Activated CD8-positive, alpha-beta memory T cell treated with anti-CD3 and anti-CD28 coated beads, Interleukin-2, amount 50 U/mL, for 1 hour (primary cell): ENCODE results near the gene ANK2.
A peak's percentile ranks its signal among the peaks of the same experiment; 100 is the strongest.

Source experiments
- DNase-seq: peaks from one replicate; pipeline ENCODE4 v3.0.0-alpha.2; 2020; ENCODE audit errors: extremely low read depth

The ANK2 gene

DNA sequence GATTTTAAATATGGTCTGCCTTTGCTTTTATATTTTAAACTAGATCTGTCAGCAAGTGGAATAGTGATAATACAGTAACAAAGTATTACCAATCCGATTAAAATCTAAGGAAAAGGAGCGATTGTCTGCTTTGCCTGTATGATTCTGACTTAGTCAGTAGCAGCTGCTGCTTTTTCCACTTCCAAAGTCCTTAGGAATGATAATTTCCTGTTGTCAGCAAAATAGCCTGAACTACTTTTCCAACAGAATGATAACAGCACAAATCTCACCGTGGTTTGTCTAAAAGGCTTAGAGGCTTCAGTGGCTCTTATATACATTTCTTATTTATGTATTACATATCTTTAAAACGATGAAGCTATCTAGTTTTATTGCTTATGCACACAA lies 290.0 kb downstream of the ANK2 start:
- no peak for DNase-seq

DNA sequence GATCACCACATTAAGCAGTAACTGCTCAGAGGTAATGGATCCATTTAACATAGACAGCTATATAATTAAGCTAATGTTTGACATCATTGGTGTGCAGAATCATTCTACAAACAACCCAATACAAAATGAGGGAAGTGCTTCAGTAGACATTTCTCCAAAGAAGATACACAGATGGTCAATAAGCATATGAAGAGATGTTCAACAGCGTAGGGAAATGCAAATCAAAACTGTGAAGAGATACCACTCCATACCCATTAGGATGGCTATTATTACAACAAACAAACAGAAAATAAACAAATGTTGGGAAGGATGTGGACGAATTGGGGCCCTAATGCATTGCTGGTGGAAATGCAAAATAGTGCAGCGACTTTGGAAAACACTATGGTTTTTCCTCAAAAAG lies 294.6 kb downstream of the ANK2 start:
- no peak for DNase-seq

DNA sequence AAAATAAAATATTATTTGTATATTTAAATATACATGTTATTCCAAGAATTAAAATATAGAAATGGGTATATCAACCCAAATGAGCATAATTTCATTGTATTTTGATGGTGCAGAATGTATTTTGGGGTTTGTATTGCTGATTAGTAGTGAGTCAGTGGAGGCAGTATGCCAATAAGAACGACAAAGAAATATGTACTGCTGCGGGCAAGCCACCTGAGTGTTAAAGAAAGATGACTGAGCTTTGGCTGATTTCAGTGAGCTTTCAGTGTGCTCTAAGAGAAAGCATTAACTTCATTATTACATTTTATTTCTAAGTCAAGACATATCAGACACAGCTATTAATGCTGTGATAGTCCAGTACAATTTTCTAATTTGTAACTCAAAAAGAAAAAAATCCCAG lies 297.8 kb downstream of the ANK2 start:
- no peak for DNase-seq

DNA sequence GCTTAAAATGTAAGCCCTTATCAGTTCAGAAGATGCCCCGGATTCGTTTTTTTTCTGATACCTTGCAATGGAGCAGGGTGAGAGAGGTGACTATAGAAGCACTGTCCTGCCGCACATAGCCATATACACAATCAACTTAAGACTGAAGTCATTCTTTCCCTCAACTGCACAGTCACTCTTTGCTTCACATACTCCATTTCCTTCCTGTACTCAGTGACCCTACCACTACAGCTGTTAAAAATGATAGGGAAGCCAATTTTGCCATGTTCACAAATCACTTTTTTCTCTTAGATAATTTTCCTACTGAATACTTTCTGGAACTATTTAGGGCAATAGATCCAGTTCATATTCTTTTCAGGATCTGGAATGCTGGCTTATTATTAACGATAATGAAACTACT lies 300.0 kb downstream of the ANK2 start:
- no peak for DNase-seq

DNA sequence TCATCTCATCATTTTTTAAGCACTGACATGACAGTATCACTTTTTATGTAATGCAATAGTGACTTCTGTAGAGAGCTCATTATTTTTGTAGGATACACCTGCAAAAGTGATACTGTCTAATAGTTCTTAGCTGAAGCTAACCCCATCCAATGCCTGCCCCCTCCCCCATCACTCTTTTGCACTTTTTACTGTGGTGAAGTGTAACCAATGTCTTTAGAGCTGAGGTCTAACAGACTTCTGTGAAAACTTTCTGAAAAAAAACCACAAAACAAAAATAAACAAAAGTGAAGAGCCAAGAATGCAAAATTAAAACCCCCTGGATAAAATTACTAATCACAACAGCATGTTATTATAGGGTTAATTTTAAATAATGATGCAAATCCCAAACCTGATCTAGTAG lies 301.1 kb downstream of the ANK2 start:
- no peak for DNase-seq

DNA sequence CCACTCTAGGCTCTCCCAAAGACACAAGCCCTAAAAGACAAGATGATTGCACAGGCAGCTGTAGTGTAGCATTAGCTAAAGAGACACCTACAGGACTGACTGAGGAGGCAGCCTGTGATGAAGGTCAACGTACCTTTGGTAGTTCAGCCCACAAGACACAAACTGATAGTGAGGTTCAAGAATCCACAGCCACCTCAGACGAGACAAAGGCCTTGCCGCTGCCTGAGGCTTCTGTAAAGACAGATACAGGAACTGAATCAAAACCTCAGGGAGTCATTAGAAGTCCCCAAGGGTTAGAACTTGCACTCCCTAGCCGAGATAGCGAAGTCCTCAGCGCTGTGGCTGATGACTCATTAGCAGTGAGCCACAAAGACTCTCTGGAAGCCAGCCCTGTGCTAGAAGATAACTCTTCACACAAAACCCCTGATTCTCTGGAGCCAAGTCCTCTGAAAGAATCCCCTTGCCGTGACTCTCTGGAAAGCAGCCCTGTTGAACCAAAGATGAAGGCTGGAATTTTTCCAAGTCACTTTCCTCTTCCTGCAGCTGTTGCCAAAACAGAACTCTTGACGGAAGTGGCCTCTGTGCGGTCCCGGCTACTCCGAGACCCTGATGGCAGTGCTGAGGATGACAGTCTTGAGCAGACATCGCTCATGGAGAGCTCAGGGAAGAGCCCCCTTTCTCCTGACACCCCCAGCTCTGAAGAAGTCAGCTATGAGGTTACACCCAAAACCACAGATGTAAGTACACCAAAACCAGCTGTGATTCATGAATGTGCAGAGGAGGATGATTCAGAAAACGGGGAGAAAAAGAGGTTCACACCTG lies 306.3 kb downstream of the ANK2 start:
- peak; percentile 39 for DNase-seq

DNA sequence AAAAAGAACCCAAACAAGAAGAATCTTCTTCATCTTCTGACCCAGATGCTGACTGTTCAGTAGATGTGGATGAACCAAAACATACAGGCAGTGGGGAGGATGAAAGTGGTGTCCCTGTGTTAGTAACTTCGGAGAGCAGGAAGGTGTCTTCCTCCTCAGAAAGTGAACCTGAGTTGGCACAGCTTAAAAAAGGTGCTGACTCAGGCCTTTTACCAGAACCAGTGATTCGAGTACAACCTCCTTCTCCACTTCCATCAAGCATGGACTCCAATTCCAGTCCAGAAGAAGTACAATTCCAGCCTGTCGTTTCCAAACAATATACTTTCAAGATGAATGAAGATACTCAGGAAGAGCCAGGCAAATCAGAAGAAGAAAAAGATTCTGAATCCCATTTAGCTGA lies 307.0 kb downstream of the ANK2 start:
- DNase-seq = no peak

DNA sequence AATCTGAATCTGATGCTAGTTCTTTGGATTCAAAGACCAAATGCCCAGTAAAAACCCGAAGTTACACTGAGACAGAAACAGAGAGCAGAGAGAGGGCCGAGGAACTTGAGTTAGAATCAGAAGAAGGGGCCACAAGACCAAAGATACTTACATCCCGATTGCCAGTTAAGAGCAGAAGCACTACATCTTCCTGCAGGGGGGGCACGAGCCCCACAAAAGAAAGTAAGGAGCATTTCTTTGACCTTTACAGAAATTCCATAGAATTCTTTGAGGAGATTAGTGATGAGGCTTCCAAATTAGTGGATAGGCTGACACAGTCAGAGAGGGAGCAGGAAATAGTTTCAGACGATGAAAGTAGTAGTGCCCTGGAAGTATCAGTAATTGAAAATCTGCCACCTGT lies 309.3 kb downstream of the ANK2 start:
- DNase-seq = no peak

DNA sequence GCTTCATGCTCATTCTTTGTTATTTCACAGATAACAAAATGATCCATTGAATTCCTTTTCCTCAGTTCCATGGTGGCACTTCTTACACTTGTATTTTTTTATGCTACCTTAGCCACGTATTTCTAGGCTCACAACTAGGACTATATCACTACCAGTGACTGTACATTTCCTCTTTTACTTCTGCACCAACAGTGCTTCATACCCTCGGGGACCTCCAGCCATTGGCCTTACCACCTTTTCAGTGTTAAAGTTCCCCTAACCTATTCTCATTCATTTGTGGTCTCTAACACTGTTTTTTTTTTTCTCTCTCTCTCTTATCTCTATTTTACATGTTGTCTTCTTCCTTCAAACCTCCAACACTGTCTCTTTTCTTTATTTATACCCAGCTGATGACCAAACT lies 315.9 kb downstream of the ANK2 start:
- DNase-seq = no peak

DNA sequence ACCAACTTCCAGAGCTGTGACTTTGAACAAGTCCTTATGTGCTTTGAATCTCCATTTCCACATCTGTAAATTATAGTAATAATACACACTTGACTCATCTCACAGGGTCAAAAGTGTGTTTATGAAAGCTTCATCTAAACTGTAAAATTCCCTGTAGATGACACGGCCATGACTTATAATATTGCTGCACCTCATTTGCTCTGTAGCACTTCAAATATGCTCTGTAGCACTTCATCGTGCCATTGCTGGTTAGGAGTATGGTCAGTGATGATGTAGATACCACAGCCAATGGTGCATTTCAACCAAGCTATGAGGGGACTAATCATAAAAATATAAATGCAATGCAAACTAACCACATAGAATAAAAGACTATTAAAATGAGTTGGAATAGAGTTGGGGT lies 318.6 kb downstream of the ANK2 start:
- DNase-seq = no peak

DNA sequence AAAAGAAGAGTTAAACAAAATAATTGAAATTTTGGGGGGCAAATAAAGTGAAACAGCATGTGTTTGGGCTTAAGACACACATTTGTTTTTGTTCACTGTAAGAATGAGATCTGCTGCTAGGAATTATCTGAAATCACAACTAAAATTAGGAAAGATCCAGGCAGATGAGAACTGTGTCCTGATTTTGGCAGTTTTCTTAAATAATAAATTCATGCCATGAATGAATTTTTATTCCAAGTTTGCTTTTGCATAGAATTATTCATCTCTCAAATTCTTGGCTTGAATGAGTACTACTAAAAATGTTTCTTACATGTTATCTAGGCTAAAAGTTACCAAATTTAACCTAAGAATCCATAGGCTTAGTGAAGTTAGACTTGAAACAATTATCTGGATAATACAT lies 321.7 kb downstream of the ANK2 start:
- no peak for DNase-seq

DNA sequence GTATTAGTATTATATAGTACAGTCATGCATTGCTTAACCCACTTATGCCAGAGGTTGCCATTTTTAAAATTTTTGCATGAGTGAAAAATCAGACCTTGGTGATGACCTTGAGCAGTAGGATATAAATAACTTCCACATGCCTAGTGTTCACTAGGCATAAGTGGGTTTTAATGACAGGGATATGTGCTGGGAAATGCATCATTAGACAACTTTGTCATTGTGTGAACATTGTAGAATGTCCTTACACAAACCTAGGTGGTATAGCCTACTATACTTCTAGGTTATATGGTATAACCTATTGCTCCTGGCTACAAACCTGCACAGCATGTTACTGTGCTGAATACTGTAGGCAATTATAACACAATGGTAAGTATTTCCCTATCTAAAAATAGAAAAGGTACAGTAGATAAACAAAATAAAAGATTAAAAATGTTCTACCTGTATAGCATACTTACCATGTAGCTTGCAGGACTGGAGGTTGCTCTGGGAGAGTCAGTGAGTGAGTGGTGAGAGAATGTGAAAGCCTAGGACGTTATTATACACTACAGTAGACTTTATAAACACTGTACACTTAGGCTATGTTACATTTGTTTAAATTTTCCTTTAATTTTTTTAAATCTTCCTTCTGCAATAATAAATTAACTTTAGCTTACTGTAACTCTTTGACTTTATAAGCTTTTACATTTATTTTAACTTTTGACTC lies 326.7 kb downstream of the ANK2 start:
- no peak for DNase-seq

DNA sequence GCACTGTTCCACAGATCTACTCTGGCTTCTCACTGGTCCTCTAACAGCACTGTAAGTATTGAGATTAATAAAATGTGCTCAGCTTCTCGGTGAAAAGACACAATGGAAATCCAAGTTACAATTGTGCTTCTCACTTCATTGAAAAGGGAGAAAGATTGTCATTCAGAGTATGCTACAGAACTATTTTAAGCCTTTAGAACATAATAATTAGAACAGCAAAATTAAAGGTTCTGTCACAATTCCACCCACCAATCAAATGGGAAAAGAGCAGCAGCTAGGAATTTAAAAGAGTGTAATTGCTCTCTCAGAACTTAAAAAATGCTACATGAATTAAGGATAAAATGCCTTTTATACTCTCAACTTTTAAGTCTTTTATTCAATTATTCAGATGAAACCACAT lies 329.4 kb downstream of the ANK2 start:
- DNase-seq = no peak

DNA sequence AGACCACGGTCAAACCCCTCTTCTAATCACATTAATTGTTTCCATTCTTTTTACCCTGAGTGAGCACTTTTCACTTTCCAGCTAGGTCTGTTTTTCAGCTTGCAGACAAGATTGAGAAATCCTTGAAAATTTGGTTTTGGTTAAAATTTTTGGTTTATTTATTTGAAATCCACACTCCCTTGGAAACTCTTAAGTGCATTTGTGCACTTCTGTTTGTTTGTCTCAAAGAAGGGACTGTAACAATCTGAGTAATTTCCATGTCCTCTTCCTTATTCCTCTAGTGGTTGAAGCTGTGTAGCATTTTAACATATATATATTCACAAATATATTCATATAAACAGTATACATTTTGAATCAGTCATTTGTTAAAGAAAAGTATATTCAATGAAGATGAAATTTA lies 333.3 kb downstream of the ANK2 start:
- no peak for DNase-seq

DNA sequence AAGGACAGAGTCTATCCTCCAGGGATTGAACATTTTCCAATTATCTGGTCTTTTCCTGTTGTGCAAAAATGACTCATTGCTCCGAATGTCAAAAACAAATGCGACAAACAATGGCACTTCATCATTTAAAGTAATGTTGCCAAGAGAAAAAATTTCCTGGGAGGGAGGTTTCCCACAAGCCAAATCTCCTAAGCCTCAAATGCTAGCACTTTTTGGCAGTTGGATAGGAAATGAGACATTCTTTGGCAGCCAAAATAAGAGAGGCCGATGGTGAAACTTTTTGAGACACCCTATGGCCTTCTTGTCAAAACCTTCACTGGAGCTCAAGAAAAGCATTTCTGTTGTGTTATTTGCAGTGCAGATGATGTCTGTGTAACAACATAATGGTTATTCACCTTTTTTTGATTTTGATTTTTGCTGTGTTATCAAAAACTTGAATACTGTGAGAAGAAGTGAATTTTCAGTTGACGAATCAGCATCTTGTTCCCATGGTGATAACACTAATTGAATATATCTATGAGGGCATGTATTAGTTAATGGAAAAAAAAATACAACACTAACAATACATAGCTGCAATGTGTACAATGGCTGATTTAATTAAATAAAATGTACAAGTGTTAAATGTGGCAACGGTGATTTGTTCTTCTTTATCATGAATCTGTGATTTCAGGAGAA lies 333.8 kb downstream of the ANK2 start:
- DNase-seq = no peak

DNA sequence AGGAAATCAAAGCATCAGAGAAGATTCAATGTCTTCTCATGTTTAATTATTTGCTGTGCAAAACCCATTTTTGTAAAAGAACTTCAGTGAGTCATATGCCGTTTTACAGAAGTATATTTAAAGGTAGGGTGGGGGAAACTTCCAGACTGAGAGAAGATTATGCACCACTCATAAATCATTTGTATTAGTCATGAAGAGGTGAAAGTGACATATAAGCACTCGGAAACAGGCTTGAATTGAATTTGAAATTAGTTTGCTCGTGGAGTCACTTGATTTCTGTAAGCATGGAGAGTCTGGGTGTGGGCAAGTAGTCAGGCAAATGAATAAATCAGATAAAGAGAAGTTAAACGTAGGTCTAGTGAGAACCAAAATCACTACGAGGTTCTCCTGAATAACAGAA lies 335.1 kb downstream of the ANK2 start:
- no peak for DNase-seq

DNA sequence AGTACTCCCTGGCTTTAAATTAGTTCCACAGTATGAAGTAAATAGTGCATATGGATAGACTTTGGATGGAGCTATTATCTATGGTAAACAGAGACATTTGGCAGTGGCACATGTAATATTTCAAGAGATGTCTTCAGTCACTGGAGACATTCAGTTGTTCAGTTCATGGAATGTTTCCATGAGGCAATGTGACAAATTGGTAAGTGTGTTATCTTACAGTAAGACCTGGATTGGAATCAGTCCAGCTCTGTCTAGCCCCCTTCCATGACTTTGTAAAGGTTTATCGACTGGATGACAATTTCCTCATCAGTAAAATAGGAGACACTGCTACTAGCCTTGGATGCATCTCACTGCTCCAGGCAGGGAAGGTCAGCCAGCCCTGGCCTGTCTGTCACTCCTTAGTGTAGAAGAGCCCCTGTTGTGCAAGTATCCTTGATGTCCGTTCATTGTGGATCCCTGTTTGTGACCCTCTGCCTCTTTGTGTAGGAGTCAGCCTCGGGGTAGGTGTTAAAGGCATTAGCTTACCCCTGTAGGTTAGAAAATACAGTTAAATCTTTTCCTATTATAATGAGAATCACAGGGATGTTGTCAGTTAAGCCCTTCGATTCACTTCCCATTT lies 335.9 kb downstream of the ANK2 start:
- DNase-seq = no peak

DNA sequence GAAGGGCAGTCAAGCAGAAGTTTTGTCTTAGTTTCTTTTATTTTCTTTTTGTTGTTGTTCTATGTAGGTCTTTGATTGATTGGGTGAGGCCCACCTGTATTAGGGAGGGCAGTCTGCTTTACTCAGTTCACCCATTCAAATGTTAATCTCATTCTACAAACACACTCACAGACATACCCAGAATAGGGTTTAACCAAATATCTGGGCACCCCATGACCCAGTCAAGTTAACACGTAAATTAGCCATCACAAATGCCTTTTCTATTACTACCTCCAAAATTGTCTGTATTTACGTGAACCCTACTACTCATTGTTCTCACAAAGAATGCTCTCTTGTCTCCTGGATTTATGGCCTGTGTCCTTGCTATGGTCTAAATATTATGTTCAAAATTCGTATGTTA lies 339.7 kb downstream of the ANK2 start:
- DNase-seq = no peak

DNA sequence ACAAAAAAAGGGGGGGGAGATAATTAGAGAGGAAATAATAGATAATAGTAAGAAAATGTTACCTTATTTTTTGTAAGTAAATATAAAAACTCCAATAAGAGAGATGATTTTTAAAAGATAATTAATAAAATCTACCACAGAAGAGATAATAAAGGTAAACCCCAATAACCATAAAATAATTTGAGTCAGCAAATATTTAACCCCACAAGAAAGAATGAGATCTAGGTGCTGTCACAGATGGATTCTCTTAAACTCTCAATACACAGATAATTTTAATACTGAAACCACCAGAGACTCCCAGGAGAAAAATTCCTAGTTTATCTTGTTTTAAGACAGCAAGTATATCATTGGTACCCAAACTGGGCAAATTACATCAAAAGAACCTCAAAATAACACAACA lies 341.4 kb downstream of the ANK2 start:
- no peak for DNase-seq

DNA sequence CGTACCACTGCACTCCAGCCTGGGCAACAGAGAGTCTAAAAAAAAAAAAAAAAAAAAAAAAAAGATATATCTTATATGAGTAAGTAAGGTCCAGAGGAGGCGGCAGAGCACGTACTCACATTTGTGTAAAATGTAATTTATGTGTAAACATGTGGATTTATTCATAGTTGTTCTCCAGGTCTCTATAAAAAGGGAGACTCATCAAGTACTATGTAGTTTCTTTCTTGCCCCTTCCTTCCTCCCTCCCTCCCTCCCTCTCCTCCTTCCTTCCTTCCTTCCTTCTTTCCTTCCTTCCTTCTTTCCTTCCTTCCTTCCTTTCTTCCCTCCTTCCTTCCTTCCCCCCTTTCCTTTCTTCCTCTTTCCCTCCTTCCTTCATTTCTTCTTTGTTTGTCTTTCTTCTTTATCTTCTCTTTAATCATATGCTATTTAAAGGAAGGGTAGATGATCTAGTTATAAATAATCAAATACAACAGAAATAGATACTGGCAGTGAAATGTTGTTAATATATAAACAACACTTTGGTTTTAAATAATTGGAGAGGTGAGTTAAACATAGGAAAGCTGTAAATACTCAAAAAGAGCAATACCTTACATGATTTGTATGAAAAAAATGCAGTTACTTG lies 344.8 kb downstream of the ANK2 start:
- DNase-seq = no peak

DNA sequence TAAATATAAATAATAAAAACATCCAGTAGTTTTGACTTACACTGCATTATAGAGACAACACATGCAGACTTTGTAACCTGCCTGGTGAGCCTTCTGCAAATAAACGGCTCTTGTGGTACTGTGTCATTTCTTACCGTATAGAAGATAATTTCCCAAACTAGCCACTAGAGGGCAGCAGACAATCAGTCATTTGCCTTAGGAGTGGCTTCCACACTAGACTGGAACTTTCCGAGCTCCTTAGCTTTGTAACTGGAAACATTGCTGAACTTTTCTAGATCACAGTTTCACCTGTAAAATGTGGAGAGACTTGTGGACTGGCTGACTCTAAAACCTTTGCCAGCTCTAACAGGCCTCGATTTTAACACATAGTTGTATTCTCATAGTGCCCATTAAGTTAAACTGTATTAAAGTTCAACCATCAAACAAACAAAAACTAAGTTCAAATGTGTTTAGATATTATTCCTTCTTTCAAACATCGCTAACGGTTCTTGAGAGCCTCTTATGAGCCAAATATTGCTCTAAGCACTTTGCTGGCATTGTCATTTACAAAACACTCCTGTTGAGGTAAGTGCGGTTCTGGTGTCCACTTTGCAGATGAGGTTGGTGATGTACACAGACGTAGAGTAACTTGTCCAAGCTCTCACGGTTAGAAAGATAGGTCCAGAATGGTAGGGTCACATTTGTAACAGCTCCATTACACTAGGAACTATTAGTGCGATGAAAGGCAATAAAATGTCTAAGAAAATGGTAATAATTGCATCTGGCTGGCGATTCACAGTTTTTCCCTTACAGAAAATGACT lies 345.5 kb downstream of the ANK2 start:
- DNase-seq = peak; percentile 30
